ENCODE measurements around the gene CCL15. TPM values are rescaled to one million over a fixed set of nuclear protein-coding genes. Genes with fewer than 3 reads are reported as not detected.

Gene CCL15
- total and polyA plus RNA-seq, 2 of the 13 experiments (the other 11 are each of a cell fraction or from before 2014, with no cell fraction given), result 29.2 to 45.9 TPM

- TF ChIP-seq TRIM24 (CRISPR knock-in tag; IDR thresholded peaks at IDR 0.05), result no peak
- peak; percentile 47; the same call in 1 of the 2 replicates for TF ChIP-seq NFIC (IDR thresholded peaks at IDR 0.05; ENCODE audit: low read length)
- no peak for TF ChIP-seq LCORL (IDR thresholded peaks at IDR 0.05)
- 0 out of 2 replicates have a peak, but pooled peaks have one; percentile 30 for TF ChIP-seq LCORL (CRISPR knock-in tag; IDR thresholded peaks at IDR 0.05)
- TF ChIP-seq CTCF (CRISPR knock-in tag; IDR thresholded peaks at IDR 0.05), result no peak; the same call in 1 of the 2 replicates
- no peak for TF ChIP-seq RERE (CRISPR knock-in tag; IDR thresholded peaks at IDR 0.05; ENCODE audit: low read depth)
- TF ChIP-seq IKZF5 (CRISPR knock-in tag; IDR thresholded peaks at IDR 0.05), result peak; percentile 34; the same call in 1 of the 2 replicates
- TF ChIP-seq MAFK (conservative IDR thresholded peaks at IDR 0.05 in 1 of 2, IDR thresholded peaks at IDR 0.05 in 1 of 2; ENCODE audit: low read length in 2 of 2), result no peak
- TF ChIP-seq HNF4G (IDR thresholded peaks at IDR 0.05; ENCODE audit: borderline replicate concordance, low read depth, low read length), result peak; percentile 58
- no peak for TF ChIP-seq HNF4G (CRISPR knock-in tag; IDR thresholded peaks at IDR 0.05; ENCODE audit: borderline replicate concordance, low read depth)
- TF ChIP-seq ZNF263 (CRISPR knock-in tag; IDR thresholded peaks at IDR 0.05), result 0 out of 2 replicates have a peak, but pooled peaks have one; percentile 15
- TF ChIP-seq ZNF773 (CRISPR knock-in tag; IDR thresholded peaks at IDR 0.05; ENCODE audit: borderline replicate concordance), result no peak
- TF ChIP-seq KDM2A (CRISPR knock-in tag; IDR thresholded peaks at IDR 0.05; ENCODE audit: borderline replicate concordance, low read depth), result no peak
- TF ChIP-seq SMC3 (IDR thresholded peaks at IDR 0.05; ENCODE audit: low read length), result no peak
- TF ChIP-seq SATB2 (CRISPR knock-in tag; IDR thresholded peaks at IDR 0.05), result no peak
- TF ChIP-seq ARID5B (CRISPR knock-in tag; IDR thresholded peaks at IDR 0.05), result no peak
- no peak for TF ChIP-seq ZNF572 (CRISPR knock-in tag; IDR thresholded peaks at IDR 0.05)
- no peak for TF ChIP-seq ZNF83 (CRISPR knock-in tag; IDR thresholded peaks at IDR 0.05; ENCODE audit: borderline replicate concordance)
Measured at GRCh38 chr17:36001110-36001771, at the start of gene CCL15 (continued).
